ENCODE data around the gene DMD. TPM values are rescaled to one million over a fixed set of nuclear protein-coding genes. Genes with fewer than 3 reads are reported as not detected.

The DMD gene
- polyA plus RNA-seq, 3 donors, result 0.23 TPM; not detected in 2

GRCh38 chrX:31301203-31301602 is 1910.1 kb downstream of the DMD start:
- no peak overlapping the region for H3K27ac ChIP-seq (ENCODE audit: low read depth in 1 of 2, low read length in 2 of 2)
- intact Hi-C loops (cut with micrococcal nuclease), result no loop called here
- no peak overlapping the region for H3K9ac ChIP-seq (ENCODE audit: insufficient read depth, low read length, poor library complexity, severe bottlenecking)
- no peak overlapping the region for H3K27ac Mint-ChIP-seq
- peaks cover 2 to 11% (median 4%) of the 10 kb centered on the region in 3 donors for H3K27me3 Mint-ChIP-seq (ENCODE audit: low read depth in 3 of 3)
- no peaks in the 10 kb centered on the region for H3K4me1 ChIP-seq (ENCODE audit: control insufficient read depth in 1 of 2, insufficient read depth in 2 of 2, low read length in 2 of 2)
- H3K9me3 Mint-ChIP-seq, result peaks cover 0 to 5% (median 4%) of the 10 kb centered on the region in 7 donors
- no peaks in the 10 kb centered on the region for H3K9me3 ChIP-seq (replicated peaks in 1 of 2; ENCODE audit: control insufficient read depth in 1 of 2, insufficient read depth in 1 of 2, low read length in 2 of 2)
- no peaks in the 10 kb centered on the region for H3K36me3 Mint-ChIP-seq
- H3K79me2 ChIP-seq (ENCODE audit: insufficient read depth, low read length), result no peaks in the 10 kb centered on the region
- H2AFZ ChIP-seq (ENCODE audit: insufficient read depth, low read depth, low read length, poor library complexity, severe bottlenecking), result no peak overlapping the region
- no peak for TF ChIP-seq CTCF (IDR thresholded peaks at IDR 0.05)
- DNase-seq, result no peak
- no CpG with 5 or more reads among the region's 2 CpGs for WGBS (ENCODE audit: insufficient coverage)
- no peaks in the 10 kb centered on the region for H4K20me1 ChIP-seq (ENCODE audit: insufficient read depth, low read length)
- no peak overlapping the region for H3K4me3 Mint-ChIP-seq
- H3K4me1 Mint-ChIP-seq, result no peaks in the 10 kb centered on the region
- no peak overlapping the region for H3K4me2 ChIP-seq (replicated peaks; ENCODE audit: extremely low read depth, low read length, poor library complexity, severe bottlenecking)
- H3K36me3 ChIP-seq (replicated peaks in 1 of 2; ENCODE audit: control insufficient read depth in 1 of 2, insufficient read depth in 2 of 2, low read length in 2 of 2), result no peaks in the 10 kb centered on the region
- H3K4me3 ChIP-seq (replicated peaks in 1 of 3; ENCODE audit: low read depth in 2 of 3, low read length in 3 of 3), result no peak overlapping the region
- H3K27me3 ChIP-seq (ENCODE audit: control insufficient read depth in 2 of 2, insufficient read depth in 2 of 2, low read length in 2 of 2), result no peaks in the 10 kb centered on the region

GRCh38 chrX:31298916-31299315 is 1912.4 kb downstream of the DMD start:
- H3K27ac ChIP-seq (ENCODE audit: low read depth in 1 of 2, low read length in 2 of 2), result no peak overlapping the region
- H3K4me1 ChIP-seq (ENCODE audit: control insufficient read depth in 1 of 2, insufficient read depth in 2 of 2, low read length in 2 of 2), result no peaks in the 10 kb centered on the region
- Mint-ChIP-seq H3K36me3 (no peaks in the 10 kb centered on the region), H3K4me3 (no peak overlapping the region), H3K4me1 (no peaks in the 10 kb centered on the region), H3K27me3 (ENCODE audit: low read depth in 3 of 3) (peaks cover 2 to 11% (median 4%) of the 10 kb centered on the region in 3 donors), H3K9me3 (peaks cover 0 to 5% (median 4%) of the 10 kb centered on the region in 7 donors), H3K27ac (no peak overlapping the region)
- no peak for TF ChIP-seq CTCF (IDR thresholded peaks at IDR 0.05)
- no peaks in the 10 kb centered on the region for H3K36me3 ChIP-seq (replicated peaks in 1 of 2; ENCODE audit: control insufficient read depth in 1 of 2, insufficient read depth in 2 of 2, low read length in 2 of 2)
- WGBS (ENCODE audit: insufficient coverage), result no CpG with 5 or more reads among the region's 4 CpGs
- no peak overlapping the region for H3K4me3 ChIP-seq (replicated peaks in 1 of 3; ENCODE audit: low read depth in 2 of 3, low read length in 3 of 3)
- H3K9me3 ChIP-seq (replicated peaks in 1 of 2; ENCODE audit: control insufficient read depth in 1 of 2, insufficient read depth in 1 of 2, low read length in 2 of 2), result no peaks in the 10 kb centered on the region
- H2AFZ ChIP-seq (ENCODE audit: insufficient read depth, low read depth, low read length, poor library complexity, severe bottlenecking), result no peak overlapping the region
- H3K4me2 ChIP-seq (replicated peaks; ENCODE audit: extremely low read depth, low read length, poor library complexity, severe bottlenecking), result no peak overlapping the region
- intact Hi-C loops (cut with micrococcal nuclease), result no loop called here
- H3K79me2 ChIP-seq (ENCODE audit: insufficient read depth, low read length), result no peaks in the 10 kb centered on the region
- no peaks in the 10 kb centered on the region for H3K27me3 ChIP-seq (ENCODE audit: control insufficient read depth in 2 of 2, insufficient read depth in 2 of 2, low read length in 2 of 2)
- no peak for DNase-seq
- no peaks in the 10 kb centered on the region for H4K20me1 ChIP-seq (ENCODE audit: insufficient read depth, low read length)
- H3K9ac ChIP-seq (ENCODE audit: insufficient read depth, low read length, poor library complexity, severe bottlenecking), result no peak overlapping the region

All from CD14-positive monocyte (primary cell).